SU-DHL-6 (cell line): ENCODE measurements around the gene APBA2.

Experiments used
- H2AFZ ChIP-seq: fragments of 200-600 bp; sonication (generic); 2 replicates; pipeline ENCODE4 v1.6.1; 2014; ENCODE audit warnings: low read depth, mild to moderate bottlenecking, moderate library complexity, mixed read lengths, antibody characterized with exemption, low read length; ENCODE audit not compliant: severe bottlenecking
- H3F3A ChIP-seq: fragments of 200-600 bp; shearing (Covaris generic); 2 replicates; pipeline ENCODE4 v1.6.0; 2016; ENCODE audit warnings: antibody characterized with exemption, mild to moderate bottlenecking; ENCODE audit not compliant: insufficient read depth
- H3K27ac ChIP-seq: fragments of 200-600 bp; sonication (generic); 2 replicates; pipeline ENCODE4 v1.5.1; 2016; ENCODE audit warnings: low read depth, mild to moderate bottlenecking, low read length, moderate library complexity, mixed read lengths
- H3K27me3 ChIP-seq: fragments of 200-600 bp; sonication (generic), shearing (Covaris generic); 2 replicates; pipeline ENCODE4 v1.6.0; 2014; ENCODE audit warnings: mild to moderate bottlenecking, low read length
- H3K36me3 ChIP-seq: fragments of 200-600 bp; sonication (generic); 2 replicates; pipeline ENCODE4 v1.6.1; 2014; ENCODE audit warnings: mild to moderate bottlenecking, low read length, mixed read lengths
- H3K4me2 ChIP-seq: fragments of 300-600, 200-600 bp; shearing (Covaris generic), sonication (generic); 2 replicates; pipeline ENCODE4 v1.6.0; 2014; ENCODE audit warnings: low read length, low read depth, mild to moderate bottlenecking; ENCODE audit not compliant: poor library complexity, severe bottlenecking
- H3K4me3 ChIP-seq: fragments of 200-600 bp; sonication (generic); 2 replicates; pipeline ENCODE4 v1.5.1; 2014; ENCODE audit warnings: antibody characterized with exemption, low read length, mild to moderate bottlenecking, mixed read lengths; ENCODE audit not compliant: insufficient read depth, poor library complexity, severe bottlenecking
- H3K79me2 ChIP-seq: fragments of 200-600 bp; sonication (generic); 2 replicates; pipeline ENCODE4 v1.6.1; 2014; ENCODE audit warnings: mild to moderate bottlenecking, low read length, moderate library complexity; ENCODE audit not compliant: insufficient read depth
- H3K9ac ChIP-seq: fragments of 200-600 bp; sonication (generic); 2 replicates; pipeline ENCODE4 v1.7.0; 2014; ENCODE audit warnings: mild to moderate bottlenecking, low read length
- H3K9me2 ChIP-seq: fragments of 200-600 bp; sonication (generic); replicated peaks from 2 replicates; pipeline ENCODE4 v1.6.1; 2014; ENCODE audit warnings: low read length; ENCODE audit not compliant: insufficient read depth
- H3K9me3 ChIP-seq: fragments of 200-600 bp; sonication (generic); 2 replicates; pipeline ENCODE4 v1.6.1; 2014; ENCODE audit warnings: low read length, mixed read lengths; ENCODE audit not compliant: insufficient read depth
- H4K20me1 ChIP-seq: fragments of 200-600 bp; sonication (generic); 2 replicates; pipeline ENCODE4 v1.6.1; 2014; ENCODE audit warnings: low read depth, mild to moderate bottlenecking, antibody characterized with exemption, low read length, moderate library complexity, mixed read lengths
- EZH2phosphoT487 ChIP-seq: fragments of 200-600 bp; sonication (generic), shearing (Covaris generic); conservative IDR thresholded peaks from 2 replicates; pipeline ENCODE4 v1.6.1; 2018; ENCODE audit warnings: mild to moderate bottlenecking, antibody characterized with exemption, low read length, moderate library complexity, mixed read lengths
- TF ChIP-seq, protein P1 (sequence below): fragments of 200-600 bp; sonication (generic); IDR thresholded peaks from one replicate; pipeline ENCODE4 v1.5.1; 2017; ENCODE audit warnings: antibody characterized with exemption, mild to moderate bottlenecking, low read length, moderate library complexity; ENCODE audit not compliant: insufficient read depth, poor library complexity, severe bottlenecking

APBA2 gene

GRCh38 chr15:29088666-29089065 is 202.9 kb downstream of the APBA2 start:
- H4K20me1 ChIP-seq, result no peaks in the 10 kb centered on the region
- no peaks in the 10 kb centered on the region for H3K27me3 ChIP-seq
- no peak overlapping the region for H3K4me2 ChIP-seq
- no peaks in the 10 kb centered on the region for H3F3A ChIP-seq
- no peak overlapping the region for H2AFZ ChIP-seq
- TF ChIP-seq EZH2phosphoT487, result no peak
- TF ChIP-seq, protein P1, sequence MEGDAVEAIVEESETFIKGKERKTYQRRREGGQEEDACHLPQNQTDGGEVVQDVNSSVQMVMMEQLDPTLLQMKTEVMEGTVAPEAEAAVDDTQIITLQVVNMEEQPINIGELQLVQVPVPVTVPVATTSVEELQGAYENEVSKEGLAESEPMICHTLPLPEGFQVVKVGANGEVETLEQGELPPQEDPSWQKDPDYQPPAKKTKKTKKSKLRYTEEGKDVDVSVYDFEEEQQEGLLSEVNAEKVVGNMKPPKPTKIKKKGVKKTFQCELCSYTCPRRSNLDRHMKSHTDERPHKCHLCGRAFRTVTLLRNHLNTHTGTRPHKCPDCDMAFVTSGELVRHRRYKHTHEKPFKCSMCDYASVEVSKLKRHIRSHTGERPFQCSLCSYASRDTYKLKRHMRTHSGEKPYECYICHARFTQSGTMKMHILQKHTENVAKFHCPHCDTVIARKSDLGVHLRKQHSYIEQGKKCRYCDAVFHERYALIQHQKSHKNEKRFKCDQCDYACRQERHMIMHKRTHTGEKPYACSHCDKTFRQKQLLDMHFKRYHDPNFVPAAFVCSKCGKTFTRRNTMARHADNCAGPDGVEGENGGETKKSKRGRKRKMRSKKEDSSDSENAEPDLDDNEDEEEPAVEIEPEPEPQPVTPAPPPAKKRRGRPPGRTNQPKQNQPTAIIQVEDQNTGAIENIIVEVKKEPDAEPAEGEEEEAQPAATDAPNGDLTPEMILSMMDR, result no peak
- H3K9me3 ChIP-seq, result no peaks in the 10 kb centered on the region
- no peak overlapping the region for H3K4me3 ChIP-seq
- H3K79me2 ChIP-seq, result no peaks in the 10 kb centered on the region
- H3K27ac ChIP-seq, result no peak overlapping the region
- no peak overlapping the region for H3K9ac ChIP-seq
- H3K36me3 ChIP-seq, result no peaks in the 10 kb centered on the region
- no peaks in the 10 kb centered on the region for H3K9me2 ChIP-seq

DNA sequence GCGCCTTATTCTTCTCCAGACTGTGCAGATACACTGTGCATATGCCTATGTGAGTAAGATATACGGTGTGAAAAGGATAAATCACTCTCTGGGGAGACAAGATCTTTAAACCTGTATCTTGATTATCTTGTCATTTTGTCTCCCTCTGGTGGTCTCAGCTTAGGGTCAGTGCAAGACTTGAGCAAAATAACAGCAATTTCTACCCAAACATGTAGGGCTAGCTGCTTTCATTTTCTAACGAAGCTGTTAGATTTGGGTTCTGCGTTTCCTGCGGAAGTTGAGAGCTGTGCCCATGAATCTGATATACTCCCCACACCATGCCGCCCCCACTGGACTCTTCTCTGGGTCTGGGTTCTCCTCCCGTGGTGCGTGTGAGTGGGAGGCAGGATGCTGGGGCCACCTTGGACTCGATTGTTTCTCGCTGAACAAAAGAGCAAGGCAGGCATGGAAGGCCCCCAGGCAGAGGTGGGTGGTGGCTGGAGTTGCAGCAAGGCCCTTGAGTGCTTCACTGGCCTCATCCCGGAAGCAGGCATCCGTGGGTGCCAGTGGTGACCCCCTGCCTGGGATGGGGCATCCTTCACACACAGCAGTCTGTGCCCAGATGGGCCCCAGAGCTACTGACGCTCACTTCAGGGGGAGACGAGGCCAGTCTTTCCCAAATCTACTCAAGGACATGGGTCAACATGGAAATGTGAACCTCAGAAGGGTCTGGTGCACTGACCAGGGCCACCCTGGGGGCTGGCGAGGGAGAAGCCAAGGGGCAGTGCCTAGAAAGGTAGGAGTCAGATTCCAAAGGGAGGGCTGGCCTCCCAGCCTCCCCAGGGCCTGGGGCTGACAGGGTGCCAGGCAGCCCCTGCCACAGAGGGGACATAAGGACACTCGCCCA is 204.2 kb downstream of the APBA2 start:
- Histone ChIP-seq H3K36me3 (no peaks in the 10 kb centered on the region), H3K9me3 (no peaks in the 10 kb centered on the region), H3K4me3 (no peak overlapping the region), H3F3A (no peaks in the 10 kb centered on the region), H3K9ac (no peak overlapping the region), H3K4me2 (no peak overlapping the region), H4K20me1 (no peaks in the 10 kb centered on the region), H2AFZ (no peak overlapping the region), H3K27me3 (no peaks in the 10 kb centered on the region), H3K9me2 (no peaks in the 10 kb centered on the region), H3K79me2 (no peaks in the 10 kb centered on the region), H3K27ac (no peak overlapping the region)
- TF ChIP-seq, protein P1, result no peak
- no peak for TF ChIP-seq EZH2phosphoT487

- TF ChIP-seq, protein P1, result peak; percentile 83
- no peak for TF ChIP-seq EZH2phosphoT487
- Histone ChIP-seq H3F3A (no peaks in the 10 kb centered on the region), H3K79me2 (no peaks in the 10 kb centered on the region), H4K20me1 (no peaks in the 10 kb centered on the region), H3K4me2 (no peak overlapping the region), H3K36me3 (no peaks in the 10 kb centered on the region), H3K4me3 (no peak overlapping the region), H3K9me2 (no peaks in the 10 kb centered on the region), H3K9me3 (no peaks in the 10 kb centered on the region), H3K27me3 (no peaks in the 10 kb centered on the region), H2AFZ (no peak overlapping the region), H3K9ac (no peak overlapping the region), H3K27ac (no peak overlapping the region)
Observed at GRCh38 chr15:29090617-29091466, 205.1 kb downstream of the APBA2 start.
